HG02571 (cell line): ENCODE results near the gene CD19.
"Not testable (repeated sequence)": the region's sequence is repeated elsewhere in the genome, so short reads cannot be mapped to it uniquely, and the experiment has no call there.

Source experiments
- ATAC-seq: cut with Tn5 transposase; IDR thresholded peaks from one replicate; pipeline ENCODE4 v1.9.1; 2021; ENCODE audit warnings: mild to moderate bottlenecking, moderate library complexity; ENCODE audit not compliant: unreplicated experiment

Gene CD19

GRCh38 chr16:28980330-28980729, 48.6 kb downstream of the CD19 start:
- ATAC-seq: not testable (repeated sequence)

GRCh38 chr16:28980929-28981328, 49.2 kb downstream of the CD19 start:
- no peak for ATAC-seq

- ATAC-seq: no peak
Observed at GRCh38 chr16:28981517-28981916, 49.7 kb downstream of the CD19 start.

GRCh38 chr16:28982418-28982817, 50.6 kb downstream of the CD19 start:
- no peak for ATAC-seq

GRCh38 chr16:28982949-28983348, 51.2 kb downstream of the CD19 start:
- ATAC-seq: no peak

- ATAC-seq: no peak
Observed at GRCh38 chr16:28983644-28984043, 51.9 kb downstream of the CD19 start.

GRCh38 chr16:28984091-28984490, 52.3 kb downstream of the CD19 start:
- ATAC-seq: no peak

GRCh38 chr16:28984619-28985135, 52.9 kb downstream of the CD19 start, which contains the start of gene LAT:
Gene LAT, plus strand, starts transcription at chr16:28985052. Its CDS starts 366 bp downstream, at chr16:28985418.
- no peak for ATAC-seq

GRCh38 chr16:28985211-28986041, 53.7 kb downstream of the CD19 start:
- ATAC-seq: no peak

GRCh38 chr16:28986046-28986445, 54.3 kb downstream of the CD19 start:
- ATAC-seq: no peak

- no peak for ATAC-seq
Observed at GRCh38 chr16:28986492-28986891, 54.7 kb downstream of the CD19 start.

- ATAC-seq: no peak
Observed at GRCh38 chr16:28987170-28987853, 55.5 kb downstream of the CD19 start.
